ENCODE results near the gene WAPL. TPM values are rescaled to one million over a fixed set of nuclear protein-coding genes. Genes with fewer than 3 reads are reported as not detected.
A peak's percentile ranks its signal among the peaks of the same experiment; 100 is the strongest.

The WAPL gene
- total and polyA plus RNA-seq, 10 of the 15 experiments (the other 5 are each of a cell fraction or from before 2014, with no cell fraction given): 15.7 to 45.8 (median 29.0) TPM

GRCh38 chr10:86436963-86437362 is 84.6 kb downstream of the WAPL start:
- no peak for TF ChIP-seq SMAD1 (IDR thresholded peaks at IDR 0.05; ENCODE audit: low read depth, partially characterized antibody)
- TF ChIP-seq POLR2AphosphoS5 (IDR thresholded peaks at IDR 0.05; ENCODE audit: low read length): no peak
- no peak for TF ChIP-seq CTCF (IDR thresholded peaks at IDR 0.05 in 2 of 3, conservative IDR thresholded peaks at IDR 0.05 in 1 of 3; ENCODE audit: control insufficient read depth in 2 of 3, extremely low read depth in 1 of 3, insufficient read depth in 1 of 3, low read depth in 3 of 3, low read length in 3 of 3)
- no peak for TF ChIP-seq GABPA (IDR thresholded peaks at IDR 0.05; ENCODE audit: low read depth)
- TF ChIP-seq RELA (IDR thresholded peaks at IDR 0.05; ENCODE audit: borderline replicate concordance, partially characterized antibody): no peak
- TF ChIP-seq ETV6 (conservative IDR thresholded peaks at IDR 0.05 in 1 of 2, IDR thresholded peaks at IDR 0.05 in 1 of 2; ENCODE audit: borderline replicate concordance in 1 of 2, low read depth in 1 of 2): no peak
- no peak for TF ChIP-seq BCL11A (IDR thresholded peaks at IDR 0.05; ENCODE audit: low read depth, low read length)
- TF ChIP-seq ZBTB11 (CRISPR knock-in tag; IDR thresholded peaks at IDR 0.05): no peak
- TF ChIP-seq CHD2 (IDR thresholded peaks at IDR 0.05; ENCODE audit: borderline replicate concordance, low read depth, low read length): no peak
- no peak for TF ChIP-seq FOXK2 (IDR thresholded peaks at IDR 0.05)
- Histone ChIP-seq H2AFZ (ENCODE audit: control insufficient read depth, low read depth, low read length) (no peak overlapping the region), H3K79me2 (ENCODE audit: control insufficient read depth, insufficient read depth, low read length) (no peaks in the 10 kb centered on the region), H3K9me3 (replicated peaks; ENCODE audit: control insufficient read depth, insufficient read depth, low read length) (no peaks in the 10 kb centered on the region), H3K27me3 (replicated peaks in 1 of 2; ENCODE audit: control insufficient read depth in 2 of 2, insufficient read depth in 2 of 2, low read length in 1 of 2) (no peaks in the 10 kb centered on the region), H3K27ac (ENCODE audit: control insufficient read depth, insufficient read depth) (no peak overlapping the region), H3K4me3 (no peak overlapping the region), H3K36me3 (ENCODE audit: control insufficient read depth in 2 of 2, insufficient read depth in 2 of 2, low read length in 1 of 2) (peaks cover 11 to 25% of the 10 kb centered on the region in 2 experiments), H3K9ac (ENCODE audit: control insufficient read depth, insufficient read depth, low read length) (no peak overlapping the region), H3K4me2 (ENCODE audit: control insufficient read depth, insufficient read depth) (no peak overlapping the region), H3K4me1 (ENCODE audit: control insufficient read depth, insufficient read depth, low read length) (0 out of 2 replicates have a peak, but pooled peaks cover 5% of the 10 kb centered on the region), H4K20me1 (ENCODE audit: control insufficient read depth, insufficient read depth) (no peaks in the 10 kb centered on the region)
- intact Hi-C loops (cut with micrococcal nuclease; ENCODE audit: unreplicated experiment): no loop called here
- FAIRE-seq: no peak
- WGBS (ENCODE audit: insufficient coverage, insufficient replicate concordance, low lambda C conversion rate, missing lambda C conversion rate): 100% methylated on average over 2 of the region's 2 CpGs
- ATAC-seq: no peak
- SMC1A ChIA-PET (ENCODE audit: uncharacterized antibody, unreplicated experiment): interaction anchor here (0.7 to 3.7 kb wide), 8 partner anchors 9 to 54 kb away, joined by 3 to 17 read pairs (median 4); no protein-coding TSS in a partner anchor
- BruUV-seq (replicated peaks): TSS peak; percentile 28
- CTCF ChIA-PET: interaction anchor here (1.0 to 3.4 kb wide), 6 partner anchors 11 to 149 kb away, joined by 3 to 18 read pairs (median 4); no protein-coding TSS in a partner anchor
- RAD21 ChIA-PET (ENCODE audit: unreplicated experiment): interaction anchor here (0.9 to 1.7 kb wide), 2 partner anchors 23 to 37 kb away, joined by 3 to 5 read pairs; no protein-coding TSS in a partner anchor
- in situ Hi-C loops (cut with MboI): no loop called here
- no peak for DNase-seq (ENCODE audit: low read depth, low spot score)
- POLR2A ChIA-PET: interaction anchor here (0.6 to 3.2 kb wide), 4 partner anchors 9 to 48 kb away, joined by 3 to 7 read pairs (median 4); no protein-coding TSS in a partner anchor
